CD14-positive monocyte (primary cell): ENCODE data around the gene CLASP1. TPM values are rescaled to one million over a fixed set of nuclear protein-coding genes. Genes with fewer than 3 reads are reported as not detected.

ENCODE experiments used
- DNase-seq, 3 donors: peaks; one replicate each; pipeline ENCODE4 v3.0.0-alpha.2; 2011 to 2022
- H2AFZ ChIP-seq: 2 replicates; pipeline ENCODE4 v1.6.0; 2012; ENCODE audit warnings: mild to moderate bottlenecking, low read depth, low read length, inconsistent platforms; ENCODE audit not compliant: insufficient read depth, poor library complexity, severe bottlenecking
- H3K27ac ChIP-seq, 2 donors: 1 replicate in 1 of 2; 2 replicates in 1 of 2; pipeline ENCODE4 v1.5.1; 2012 to 2013; ENCODE audit warnings: low read length in 2 of 2, control low read depth in 1 of 2, inconsistent platforms in 1 of 2, low read depth in 1 of 2, mild to moderate bottlenecking in 1 of 2
- H3K27me3 ChIP-seq, 2 donors: one replicate each; pipeline versions ENCODE4 v1.6.0 to v1.6.1; 2011 to 2013; ENCODE audit warnings: low read length in 2 of 2; ENCODE audit not compliant: control insufficient read depth in 2 of 2, insufficient read depth in 2 of 2
- H3K36me3 ChIP-seq, 2 donors: replicated peaks in 1 of 2; 1 replicate in 1 of 2; 2 replicates in 1 of 2; pipeline versions ENCODE4 v1.5.1 to v1.6.1; 2012 to 2013; ENCODE audit warnings: low read length in 2 of 2, control low read depth in 1 of 2, inconsistent platforms in 1 of 2, mild to moderate bottlenecking in 1 of 2; ENCODE audit not compliant: insufficient read depth in 2 of 2, control insufficient read depth in 1 of 2
- H3K4me1 ChIP-seq, 2 donors: 1 replicate in 1 of 2; 2 replicates in 1 of 2; pipeline versions ENCODE4 v1.5.1 to v1.6.1; 2012 to 2013; ENCODE audit warnings: low read length in 2 of 2, control low read depth in 1 of 2, inconsistent platforms in 1 of 2, mild to moderate bottlenecking in 1 of 2, moderate library complexity in 1 of 2; ENCODE audit not compliant: insufficient read depth in 2 of 2, control insufficient read depth in 1 of 2
- H3K4me2 ChIP-seq: replicated peaks from 2 replicates; pipeline ENCODE3; 2012; ENCODE audit warnings: low read length, moderate library complexity, mild to moderate bottlenecking; ENCODE audit not compliant: poor library complexity, severe bottlenecking; ENCODE audit errors: extremely low read depth
- H3K4me3 ChIP-seq, 3 experiments: fragments of 200-600 bp in 1 of 3; sonication (generic) in 1 of 3; replicated peaks in 1 of 3; 1 replicate in 2 of 3; 2 replicates in 1 of 3; pipeline ENCODE4 v1.5.1; 2011 to 2013; ENCODE audit warnings: low read length in 3 of 3, mild to moderate bottlenecking in 3 of 3, control low read depth in 2 of 3, low read depth in 2 of 3, inconsistent platforms in 1 of 3, moderate library complexity in 1 of 3
- H3K79me2 ChIP-seq: 2 replicates; pipeline ENCODE4 v1.6.0; 2012; ENCODE audit warnings: mild to moderate bottlenecking, control low read depth, inconsistent platforms, low read length, moderate library complexity; ENCODE audit not compliant: insufficient read depth
- H3K9ac ChIP-seq: 2 replicates; pipeline ENCODE4 v1.6.0; 2017; ENCODE audit warnings: low read length, mild to moderate bottlenecking; ENCODE audit not compliant: insufficient read depth, poor library complexity, severe bottlenecking
- H3K9me3 ChIP-seq, 2 donors: replicated peaks in 1 of 2; 1 replicate in 1 of 2; 2 replicates in 1 of 2; pipeline versions ENCODE4 v1.5.1 to v1.6.1; 2012 to 2013; ENCODE audit warnings: low read length in 2 of 2, control low read depth in 1 of 2; ENCODE audit not compliant: control insufficient read depth in 1 of 2, insufficient read depth in 1 of 2
- H4K20me1 ChIP-seq: 2 replicates; pipeline ENCODE4 v1.6.0; 2012; ENCODE audit warnings: mild to moderate bottlenecking, low read length, control low read depth, moderate library complexity; ENCODE audit not compliant: insufficient read depth
- H3K27ac Mint-ChIP-seq, 7 donors: one replicate each; pipeline ENCODE4 v1.8.0; 2020; ENCODE audit warnings: mild to moderate bottlenecking in 7 of 7, mixed read lengths in 7 of 7, moderate library complexity in 6 of 7, inconsistent platforms in 2 of 7
- H3K27me3 Mint-ChIP-seq, 3 donors: one replicate each; pipeline ENCODE4 v1.8.0; 2021 to 2022; ENCODE audit warnings: low read depth in 3 of 3, mild to moderate bottlenecking in 3 of 3, mixed read lengths in 3 of 3, moderate library complexity in 3 of 3, inconsistent platforms in 1 of 3
- H3K36me3 Mint-ChIP-seq, 2 donors: one replicate each; pipeline ENCODE4 v1.8.0; 2020; ENCODE audit warnings: mixed read lengths in 2 of 2, inconsistent platforms in 1 of 2, mild to moderate bottlenecking in 1 of 2
- H3K4me1 Mint-ChIP-seq: one replicate; pipeline ENCODE4 v1.8.0; 2020; ENCODE audit warnings: mild to moderate bottlenecking, mixed read lengths
- H3K4me3 Mint-ChIP-seq, 2 donors: one replicate each; pipeline ENCODE4 v1.8.0; 2020; ENCODE audit warnings: mild to moderate bottlenecking in 2 of 2, mixed read lengths in 2 of 2, moderate library complexity in 1 of 2
- H3K9me3 Mint-ChIP-seq, 7 donors: one replicate each; pipeline ENCODE4 v1.8.0; 2020 to 2022; ENCODE audit warnings: mixed read lengths in 7 of 7, mild to moderate bottlenecking in 6 of 7, moderate library complexity in 6 of 7, inconsistent platforms in 2 of 7
- WGBS: methylation state at CpG from one replicate; pipeline ENCODE4 v1.1.5; 2013; ENCODE audit warnings: missing lambda C conversion rate; ENCODE audit not compliant: insufficient coverage; 5-methylcytosine and 5-hydroxymethylcytosine counted together
- intact Hi-C, 2 donors: fragments of 100-400 bp; cut with micrococcal nuclease; formaldehyde crosslinking; loops; one replicate each; pipeline versions ENCODE4 v1.15.0 to v1.15.1; 2023
- polyA plus RNA-seq, 3 donors: library from polyadenylated mRNA; depleted of rRNA in 1 of 3; unstranded in 2 of 3; stranded (reverse) in 1 of 3; fragments of 300-500 nt in 2 of 3; fragments of >200 nt in 1 of 3; fragmentation: Illumina TruSeq in 2 of 3; gene quantifications; 1 replicate in 2 of 3; 2 replicates in 1 of 3; pipeline ENCODE4 v1.2.3, GENCODE V29; 2012 to 2021
- TF ChIP-seq, protein P1 (sequence below): fragments of 200-600 bp; IDR thresholded peaks from one replicate; pipeline ENCODE4 v1.8.0; 2022; ENCODE audit warnings: antibody characterized with exemption, mild to moderate bottlenecking

CLASP1 gene
- polyA plus RNA-seq, 3 donors: 4.8 to 8.1 (median 7.6) TPM

DNA sequence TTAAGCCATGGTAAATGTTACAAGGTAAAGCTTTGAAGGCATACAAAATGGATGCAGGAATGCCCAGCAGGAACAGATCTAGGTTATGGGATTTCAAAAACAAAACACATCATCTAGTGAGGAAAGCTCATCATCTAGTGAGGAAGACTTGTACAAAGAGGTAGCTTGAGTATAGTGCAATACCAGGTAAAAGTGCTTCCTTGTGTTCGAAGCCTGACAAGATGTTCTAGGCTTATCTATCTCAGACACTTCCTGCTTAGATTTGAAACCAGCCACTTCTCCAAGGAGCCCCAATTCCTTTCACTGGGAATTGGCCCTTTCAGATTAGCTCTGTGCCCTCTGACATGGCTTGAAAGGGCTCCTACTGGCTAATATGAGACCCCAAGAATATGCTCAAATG lies 73.0 kb downstream of the CLASP1 start:
- Mint-ChIP-seq H3K4me1 (peaks cover 14% of the 10 kb centered on the region), H3K27me3 (peaks cover 0 to 1% (median 0%) of the 10 kb centered on the region in 3 donors), H3K27ac (no peak overlapping the region), H3K36me3 (peaks cover 9 to 10% of the 10 kb centered on the region in 2 donors), H3K9me3 (peaks cover 0 to 3% (median 0%) of the 10 kb centered on the region in 7 donors), H3K4me3 (no peak overlapping the region)
- H3K4me2 ChIP-seq: no peak overlapping the region
- no peaks in the 10 kb centered on the region for H3K9me3 ChIP-seq
- intact Hi-C loops: no loop called here
- no peak overlapping the region for H2AFZ ChIP-seq
- no peak overlapping the region for H3K27ac ChIP-seq
- H3K79me2 ChIP-seq: peaks cover 75% of the 10 kb centered on the region
- H3K4me3 ChIP-seq: no peak overlapping the region
- peaks cover 61% of the 10 kb centered on the region for H4K20me1 ChIP-seq
- H3K9ac ChIP-seq: no peak overlapping the region
- TF ChIP-seq, protein P1, sequence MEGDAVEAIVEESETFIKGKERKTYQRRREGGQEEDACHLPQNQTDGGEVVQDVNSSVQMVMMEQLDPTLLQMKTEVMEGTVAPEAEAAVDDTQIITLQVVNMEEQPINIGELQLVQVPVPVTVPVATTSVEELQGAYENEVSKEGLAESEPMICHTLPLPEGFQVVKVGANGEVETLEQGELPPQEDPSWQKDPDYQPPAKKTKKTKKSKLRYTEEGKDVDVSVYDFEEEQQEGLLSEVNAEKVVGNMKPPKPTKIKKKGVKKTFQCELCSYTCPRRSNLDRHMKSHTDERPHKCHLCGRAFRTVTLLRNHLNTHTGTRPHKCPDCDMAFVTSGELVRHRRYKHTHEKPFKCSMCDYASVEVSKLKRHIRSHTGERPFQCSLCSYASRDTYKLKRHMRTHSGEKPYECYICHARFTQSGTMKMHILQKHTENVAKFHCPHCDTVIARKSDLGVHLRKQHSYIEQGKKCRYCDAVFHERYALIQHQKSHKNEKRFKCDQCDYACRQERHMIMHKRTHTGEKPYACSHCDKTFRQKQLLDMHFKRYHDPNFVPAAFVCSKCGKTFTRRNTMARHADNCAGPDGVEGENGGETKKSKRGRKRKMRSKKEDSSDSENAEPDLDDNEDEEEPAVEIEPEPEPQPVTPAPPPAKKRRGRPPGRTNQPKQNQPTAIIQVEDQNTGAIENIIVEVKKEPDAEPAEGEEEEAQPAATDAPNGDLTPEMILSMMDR: no peak
- peaks cover 0 to 6% of the 10 kb centered on the region in 2 donors for H3K36me3 ChIP-seq
- no CpG with 5 or more reads among the region's 1 CpG for WGBS
- no peak for DNase-seq
- peaks cover 5 to 7% of the 10 kb centered on the region in 2 donors for H3K4me1 ChIP-seq
- no peaks in the 10 kb centered on the region for H3K27me3 ChIP-seq

DNA sequence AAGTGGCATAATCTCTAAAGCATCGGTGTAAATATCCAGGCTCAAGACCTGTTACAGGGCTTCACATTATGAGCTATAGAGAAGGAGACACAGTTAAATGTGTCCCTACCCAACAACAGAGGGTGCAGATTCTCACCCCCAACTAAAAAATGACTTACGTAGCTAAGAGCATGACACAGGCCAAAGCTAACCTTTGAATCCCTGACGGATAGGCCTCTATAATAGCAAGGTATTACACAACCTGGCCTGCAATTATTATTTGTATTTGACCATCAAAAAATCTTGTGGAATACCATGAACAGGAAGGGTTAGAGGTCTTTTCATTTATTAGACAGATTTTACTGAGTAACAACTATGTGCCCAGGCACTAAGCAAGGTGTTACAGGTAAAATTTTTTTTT lies 73.5 kb downstream of the CLASP1 start:
- Mint-ChIP-seq H3K4me3 (no peak overlapping the region), H3K27me3 (peaks cover 0 to 3% (median 0%) of the 10 kb centered on the region in 3 donors), H3K4me1 (peaks cover 14% of the 10 kb centered on the region), H3K27ac (no peak overlapping the region), H3K36me3 (peaks cover 9 to 10% of the 10 kb centered on the region in 2 donors), H3K9me3 (peaks cover 0 to 3% (median 0%) of the 10 kb centered on the region in 7 donors)
- DNase-seq: no peak
- Histone ChIP-seq H2AFZ (no peak overlapping the region), H3K9ac (no peak overlapping the region), H3K9me3 (no peaks in the 10 kb centered on the region), H3K27ac (no peak overlapping the region), H3K4me3 (no peak overlapping the region), H3K36me3 (peaks cover 0 to 8% of the 10 kb centered on the region in 2 donors), H3K79me2 (peaks cover 76% of the 10 kb centered on the region), H3K27me3 (no peaks in the 10 kb centered on the region), H3K4me1 (peaks cover 5 to 7% of the 10 kb centered on the region in 2 donors), H3K4me2 (no peak overlapping the region), H4K20me1 (peaks cover 63% of the 10 kb centered on the region)
- no CpG with 5 or more reads among the region's 3 CpGs for WGBS
- intact Hi-C loops: no loop called here
- TF ChIP-seq, protein P1: no peak
